ENCODE measurements around the gene MACROH2A2. TPM values are rescaled to one million over a fixed set of nuclear protein-coding genes. Genes with fewer than 3 reads are reported as not detected.

The MACROH2A2 gene
- total and polyA plus RNA-seq, 2 of the 13 experiments (the other 11 are each of a cell fraction or from before 2014, with no cell fraction given), result 9.8 to 43.1 TPM

GRCh38 chr10:70052462-70053217, at the start of gene MACROH2A2 (continued):
- TF ChIP-seq, protein P1, sequence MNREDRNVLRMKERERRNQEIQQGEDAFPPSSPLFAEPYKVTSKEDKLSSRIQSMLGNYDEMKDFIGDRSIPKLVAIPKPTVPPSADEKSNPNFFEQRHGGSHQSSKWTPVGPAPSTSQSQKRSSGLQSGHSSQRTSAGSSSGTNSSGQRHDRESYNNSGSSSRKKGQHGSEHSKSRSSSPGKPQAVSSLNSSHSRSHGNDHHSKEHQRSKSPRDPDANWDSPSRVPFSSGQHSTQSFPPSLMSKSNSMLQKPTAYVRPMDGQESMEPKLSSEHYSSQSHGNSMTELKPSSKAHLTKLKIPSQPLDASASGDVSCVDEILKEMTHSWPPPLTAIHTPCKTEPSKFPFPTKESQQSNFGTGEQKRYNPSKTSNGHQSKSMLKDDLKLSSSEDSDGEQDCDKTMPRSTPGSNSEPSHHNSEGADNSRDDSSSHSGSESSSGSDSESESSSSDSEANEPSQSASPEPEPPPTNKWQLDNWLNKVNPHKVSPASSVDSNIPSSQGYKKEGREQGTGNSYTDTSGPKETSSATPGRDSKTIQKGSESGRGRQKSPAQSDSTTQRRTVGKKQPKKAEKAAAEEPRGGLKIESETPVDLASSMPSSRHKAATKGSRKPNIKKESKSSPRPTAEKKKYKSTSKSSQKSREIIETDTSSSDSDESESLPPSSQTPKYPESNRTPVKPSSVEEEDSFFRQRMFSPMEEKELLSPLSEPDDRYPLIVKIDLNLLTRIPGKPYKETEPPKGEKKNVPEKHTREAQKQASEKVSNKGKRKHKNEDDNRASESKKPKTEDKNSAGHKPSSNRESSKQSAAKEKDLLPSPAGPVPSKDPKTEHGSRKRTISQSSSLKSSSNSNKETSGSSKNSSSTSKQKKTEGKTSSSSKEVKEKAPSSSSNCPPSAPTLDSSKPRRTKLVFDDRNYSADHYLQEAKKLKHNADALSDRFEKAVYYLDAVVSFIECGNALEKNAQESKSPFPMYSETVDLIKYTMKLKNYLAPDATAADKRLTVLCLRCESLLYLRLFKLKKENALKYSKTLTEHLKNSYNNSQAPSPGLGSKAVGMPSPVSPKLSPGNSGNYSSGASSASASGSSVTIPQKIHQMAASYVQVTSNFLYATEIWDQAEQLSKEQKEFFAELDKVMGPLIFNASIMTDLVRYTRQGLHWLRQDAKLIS (CRISPR knock-in tag; IDR thresholded peaks at IDR 0.05), result no peak
- peak; percentile 86 for TF ChIP-seq YY1 (IDR thresholded peaks at IDR 0.05; ENCODE audit: insufficient read depth, insufficient replicate concordance, low read depth, low read length)
- TF ChIP-seq ISL2 (CRISPR knock-in tag; IDR thresholded peaks at IDR 0.05), result 0 out of 2 replicates have a peak, but pooled peaks have one; percentile 44
- no peak for TF ChIP-seq MXI1 (IDR thresholded peaks at IDR 0.05; ENCODE audit: borderline replicate concordance, low read depth, low read length)
- no peak for TF ChIP-seq NR2F6 (IDR thresholded peaks at IDR 0.05)
- no peak for TF ChIP-seq NR2F6 (CRISPR knock-in tag; IDR thresholded peaks at IDR 0.05)
- TF ChIP-seq ZNF33A (CRISPR knock-in tag; IDR thresholded peaks at IDR 0.05; ENCODE audit: borderline replicate concordance), result peak; percentile 54; the same call in 1 of the 2 replicates
- TF ChIP-seq NFAT5 (CRISPR knock-in tag; IDR thresholded peaks at IDR 0.05), result no peak
- TF ChIP-seq, protein P2, sequence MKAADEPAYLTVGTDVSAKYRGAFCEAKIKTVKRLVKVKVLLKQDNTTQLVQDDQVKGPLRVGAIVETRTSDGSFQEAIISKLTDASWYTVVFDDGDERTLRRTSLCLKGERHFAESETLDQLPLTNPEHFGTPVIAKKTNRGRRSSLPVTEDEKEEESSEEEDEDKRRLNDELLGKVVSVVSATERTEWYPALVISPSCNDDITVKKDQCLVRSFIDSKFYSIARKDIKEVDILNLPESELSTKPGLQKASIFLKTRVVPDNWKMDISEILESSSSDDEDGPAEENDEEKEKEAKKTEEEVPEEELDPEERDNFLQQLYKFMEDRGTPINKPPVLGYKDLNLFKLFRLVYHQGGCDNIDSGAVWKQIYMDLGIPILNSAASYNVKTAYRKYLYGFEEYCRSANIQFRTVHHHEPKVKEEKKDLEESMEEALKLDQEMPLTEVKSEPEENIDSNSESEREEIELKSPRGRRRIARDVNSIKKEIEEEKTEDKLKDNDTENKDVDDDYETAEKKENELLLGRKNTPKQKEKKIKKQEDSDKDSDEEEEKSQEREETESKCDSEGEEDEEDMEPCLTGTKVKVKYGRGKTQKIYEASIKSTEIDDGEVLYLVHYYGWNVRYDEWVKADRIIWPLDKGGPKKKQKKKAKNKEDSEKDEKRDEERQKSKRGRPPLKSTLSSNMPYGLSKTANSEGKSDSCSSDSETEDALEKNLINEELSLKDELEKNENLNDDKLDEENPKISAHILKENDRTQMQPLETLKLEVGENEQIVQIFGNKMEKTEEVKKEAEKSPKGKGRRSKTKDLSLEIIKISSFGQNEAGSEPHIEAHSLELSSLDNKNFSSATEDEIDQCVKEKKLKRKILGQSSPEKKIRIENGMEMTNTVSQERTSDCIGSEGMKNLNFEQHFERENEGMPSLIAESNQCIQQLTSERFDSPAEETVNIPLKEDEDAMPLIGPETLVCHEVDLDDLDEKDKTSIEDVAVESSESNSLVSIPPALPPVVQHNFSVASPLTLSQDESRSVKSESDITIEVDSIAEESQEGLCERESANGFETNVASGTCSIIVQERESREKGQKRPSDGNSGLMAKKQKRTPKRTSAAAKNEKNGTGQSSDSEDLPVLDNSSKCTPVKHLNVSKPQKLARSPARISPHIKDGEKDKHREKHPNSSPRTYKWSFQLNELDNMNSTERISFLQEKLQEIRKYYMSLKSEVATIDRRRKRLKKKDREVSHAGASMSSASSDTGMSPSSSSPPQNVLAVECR (CRISPR knock-in tag; IDR thresholded peaks at IDR 0.05; ENCODE audit: borderline replicate concordance), result peak; percentile 32; the same call in 1 of the 2 replicates
- TF ChIP-seq BHLHE40 (IDR thresholded peaks at IDR 0.05; ENCODE audit: low read length), result no peak
- peak; percentile 20 for TF ChIP-seq AGO2 (optimal IDR thresholded peaks at IDR 0.05; ENCODE audit: low read depth, low read length)
- TF ChIP-seq MTF2 (CRISPR knock-in tag; IDR thresholded peaks at IDR 0.05; ENCODE audit: borderline replicate concordance), result peak; percentile 82; the same call in 1 of the 2 replicates
